Astrocyte (in vitro differentiated cells and primary cell): ENCODE data around the gene ZNF438. TPM values are rescaled to one million over a fixed set of nuclear protein-coding genes. Genes with fewer than 3 reads are reported as not detected.

ENCODE experiments used
- DNase-seq: peaks from one replicate; pipeline ENCODE4 v3.0.0-alpha.2; 2010; ENCODE audit warnings: low read depth
- FAIRE-seq: peaks from 2 replicates; lab custom pipeline; 2011; peaks lifted over from hg19 to GRCh38; lab: Jason Lieb, UNC
- H2AFZ ChIP-seq: 2 replicates; pipeline ENCODE4 v1.6.0; 2012; ENCODE audit warnings: low read depth, low read length, inconsistent platforms
- H3K27ac ChIP-seq: 2 replicates; pipeline ENCODE4 v1.5.1; 2011; ENCODE audit warnings: low read depth, low read length, inconsistent platforms
- H3K27me3 ChIP-seq: 2 replicates; pipeline ENCODE4 v1.6.0; 2011; ENCODE audit warnings: low read length, inconsistent platforms; ENCODE audit not compliant: insufficient read depth
- H3K36me3 ChIP-seq: 2 replicates; pipeline ENCODE4 v1.5.1; 2011; ENCODE audit warnings: low read length, inconsistent platforms; ENCODE audit not compliant: insufficient read depth
- H3K4me1 ChIP-seq: 2 replicates; pipeline ENCODE4 v1.5.1; 2011; ENCODE audit warnings: low read length, inconsistent platforms; ENCODE audit not compliant: insufficient read depth
- H3K4me2 ChIP-seq: 2 replicates; pipeline ENCODE4 v1.6.0; 2012; ENCODE audit warnings: low read length, inconsistent platforms
- H3K4me3 ChIP-seq: 2 replicates; pipeline ENCODE4 v1.5.1; 2011; ENCODE audit warnings: low read depth, mild to moderate bottlenecking, low read length, inconsistent platforms; ENCODE audit not compliant: insufficient read depth
- H3K79me2 ChIP-seq: 2 replicates; pipeline ENCODE4 v1.6.0; 2012; ENCODE audit warnings: mild to moderate bottlenecking, low read length, inconsistent platforms; ENCODE audit not compliant: insufficient read depth
- H3K9ac ChIP-seq: 2 replicates; pipeline ENCODE4 v1.6.0; 2012; ENCODE audit warnings: mild to moderate bottlenecking, low read length, inconsistent platforms
- H3K9me3 ChIP-seq: 2 replicates; pipeline ENCODE4 v1.5.1; 2012; ENCODE audit warnings: low read depth, mild to moderate bottlenecking, low read length, inconsistent platforms; ENCODE audit not compliant: insufficient read depth
- H4K20me1 ChIP-seq: 2 replicates; pipeline ENCODE4 v1.6.0; 2012; ENCODE audit warnings: low read length, inconsistent platforms; ENCODE audit not compliant: insufficient read depth
- H3K27ac Mint-ChIP-seq: one replicate; pipeline ENCODE4 v1.8.0; 2021; ENCODE audit warnings: mild to moderate bottlenecking, mixed read lengths; ENCODE audit not compliant: unreplicated experiment
- H3K27me3 Mint-ChIP-seq: one replicate; pipeline ENCODE4 v1.8.0; 2021; ENCODE audit warnings: low read depth, mixed read lengths; ENCODE audit not compliant: unreplicated experiment
- H3K36me3 Mint-ChIP-seq: one replicate; pipeline ENCODE4 v1.8.0; 2021; ENCODE audit warnings: low read depth, mixed read lengths; ENCODE audit not compliant: unreplicated experiment
- H3K4me1 Mint-ChIP-seq: one replicate; pipeline ENCODE4 v1.8.0; 2021; ENCODE audit warnings: low read depth, mixed read lengths; ENCODE audit not compliant: unreplicated experiment
- H3K4me3 Mint-ChIP-seq: one replicate; pipeline ENCODE4 v1.8.0; 2021; ENCODE audit warnings: mild to moderate bottlenecking, moderate library complexity, mixed read lengths; ENCODE audit not compliant: unreplicated experiment
- H3K9me3 Mint-ChIP-seq: one replicate; pipeline ENCODE4 v1.8.0; 2021; ENCODE audit warnings: mild to moderate bottlenecking, mixed read lengths; ENCODE audit not compliant: unreplicated experiment
- EZH2 ChIP-seq: IDR thresholded peaks from 2 replicates; pipeline ENCODE4 v1.6.1; 2012; ENCODE audit warnings: mild to moderate bottlenecking, low read length, inconsistent platforms; ENCODE audit not compliant: insufficient read depth
- total RNA-seq: library from RNA; stranded (reverse); gene quantifications from 2 replicates; pipeline ENCODE4 v1.2.1, GENCODE V29; 2021
- TF ChIP-seq, protein P1 (sequence below): IDR thresholded peaks from 2 replicates; pipeline ENCODE4 v1.5.1; 2011; ENCODE audit warnings: low read depth, mild to moderate bottlenecking, inconsistent platforms, low read length, moderate library complexity; ENCODE audit not compliant: insufficient read depth

Gene ZNF438
- total RNA-seq, 1 donor from 2014 or later: 2.2 TPM

DNA sequence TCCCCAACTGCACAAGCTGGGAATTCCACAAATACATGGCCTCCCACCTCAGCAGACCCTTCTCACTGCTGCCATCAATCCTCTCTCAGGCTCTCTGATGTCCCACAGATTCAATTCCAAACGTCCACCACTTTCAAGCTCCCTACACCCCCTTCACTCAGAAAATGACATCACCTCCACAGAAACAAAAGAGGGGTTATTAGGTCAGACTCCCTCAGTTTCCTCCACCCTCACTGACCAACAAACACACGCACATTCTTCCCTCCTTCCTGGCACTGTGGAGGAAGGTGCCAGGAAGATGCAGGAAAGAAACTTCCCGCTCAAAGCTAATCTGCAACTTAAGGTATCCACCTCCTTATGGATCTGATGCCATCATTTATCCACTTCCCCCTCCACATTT is 18.3 kb downstream of the ZNF438 start:
- no peak overlapping the region for H3K9ac ChIP-seq
- H3K27ac ChIP-seq: no peak overlapping the region
- H3K9me3 ChIP-seq: no peaks in the 10 kb centered on the region
- no peak overlapping the region for H3K4me3 ChIP-seq
- Mint-ChIP-seq H3K27ac (no peak overlapping the region), H3K4me1 (peaks cover 5% of the 10 kb centered on the region), H3K9me3 (peaks cover 2% of the 10 kb centered on the region), H3K27me3 (no peaks in the 10 kb centered on the region), H3K4me3 (no peak overlapping the region), H3K36me3 (peaks cover 2% of the 10 kb centered on the region)
- no peaks in the 10 kb centered on the region for H3K36me3 ChIP-seq
- TF ChIP-seq, protein P1, sequence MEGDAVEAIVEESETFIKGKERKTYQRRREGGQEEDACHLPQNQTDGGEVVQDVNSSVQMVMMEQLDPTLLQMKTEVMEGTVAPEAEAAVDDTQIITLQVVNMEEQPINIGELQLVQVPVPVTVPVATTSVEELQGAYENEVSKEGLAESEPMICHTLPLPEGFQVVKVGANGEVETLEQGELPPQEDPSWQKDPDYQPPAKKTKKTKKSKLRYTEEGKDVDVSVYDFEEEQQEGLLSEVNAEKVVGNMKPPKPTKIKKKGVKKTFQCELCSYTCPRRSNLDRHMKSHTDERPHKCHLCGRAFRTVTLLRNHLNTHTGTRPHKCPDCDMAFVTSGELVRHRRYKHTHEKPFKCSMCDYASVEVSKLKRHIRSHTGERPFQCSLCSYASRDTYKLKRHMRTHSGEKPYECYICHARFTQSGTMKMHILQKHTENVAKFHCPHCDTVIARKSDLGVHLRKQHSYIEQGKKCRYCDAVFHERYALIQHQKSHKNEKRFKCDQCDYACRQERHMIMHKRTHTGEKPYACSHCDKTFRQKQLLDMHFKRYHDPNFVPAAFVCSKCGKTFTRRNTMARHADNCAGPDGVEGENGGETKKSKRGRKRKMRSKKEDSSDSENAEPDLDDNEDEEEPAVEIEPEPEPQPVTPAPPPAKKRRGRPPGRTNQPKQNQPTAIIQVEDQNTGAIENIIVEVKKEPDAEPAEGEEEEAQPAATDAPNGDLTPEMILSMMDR: no peak
- no peak for TF ChIP-seq EZH2
- H3K27me3 ChIP-seq: no peaks in the 10 kb centered on the region
- FAIRE-seq (no peak), DNase-seq (no peak)
- H2AFZ ChIP-seq: no peak overlapping the region
- no peak overlapping the region for H3K4me2 ChIP-seq
- H3K4me1 ChIP-seq: peaks cover 8% of the 10 kb centered on the region
- H4K20me1 ChIP-seq: no peaks in the 10 kb centered on the region
- no peaks in the 10 kb centered on the region for H3K79me2 ChIP-seq

DNA sequence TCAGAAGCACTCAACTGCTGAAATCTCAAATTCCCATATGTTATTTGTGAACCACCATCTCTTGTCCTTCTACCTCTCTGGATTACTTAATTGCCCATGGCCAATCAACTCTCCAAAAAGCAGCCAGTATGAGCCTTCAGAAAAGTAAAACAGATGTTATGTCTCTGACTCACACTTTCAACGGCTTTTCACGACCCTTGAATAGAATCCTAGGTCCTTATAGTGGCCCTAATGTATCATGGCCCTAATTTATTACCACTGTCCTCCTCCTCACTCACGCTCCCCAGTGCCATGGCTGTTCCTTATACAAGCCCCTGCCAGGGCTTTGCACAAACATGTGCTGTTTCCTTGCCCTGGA is 20.0 kb downstream of the ZNF438 start:
- no peaks in the 10 kb centered on the region for H3K9me3 ChIP-seq
- H3K9me3 Mint-ChIP-seq: peaks cover 2% of the 10 kb centered on the region
- no peak overlapping the region for H3K9ac ChIP-seq
- H3K4me2 ChIP-seq: no peak overlapping the region
- FAIRE-seq: no peak
- H3K27me3 ChIP-seq: no peaks in the 10 kb centered on the region
- H3K27me3 Mint-ChIP-seq: no peaks in the 10 kb centered on the region
- H2AFZ ChIP-seq: no peak overlapping the region
- no peaks in the 10 kb centered on the region for H3K36me3 ChIP-seq
- no peak for TF ChIP-seq EZH2
- TF ChIP-seq, protein P1: no peak
- peaks cover 2% of the 10 kb centered on the region for H3K36me3 Mint-ChIP-seq
- peaks cover 16% of the 10 kb centered on the region for H3K4me1 ChIP-seq
- DNase-seq: peak; percentile 26
- peaks cover 16% of the 10 kb centered on the region for H3K4me1 Mint-ChIP-seq
- H3K4me3 ChIP-seq: no peak overlapping the region
- H3K79me2 ChIP-seq: no peaks in the 10 kb centered on the region
- no peak overlapping the region for H3K27ac Mint-ChIP-seq
- H4K20me1 ChIP-seq: no peaks in the 10 kb centered on the region
- H3K27ac ChIP-seq: no peak overlapping the region
- H3K4me3 Mint-ChIP-seq: no peak overlapping the region

DNA sequence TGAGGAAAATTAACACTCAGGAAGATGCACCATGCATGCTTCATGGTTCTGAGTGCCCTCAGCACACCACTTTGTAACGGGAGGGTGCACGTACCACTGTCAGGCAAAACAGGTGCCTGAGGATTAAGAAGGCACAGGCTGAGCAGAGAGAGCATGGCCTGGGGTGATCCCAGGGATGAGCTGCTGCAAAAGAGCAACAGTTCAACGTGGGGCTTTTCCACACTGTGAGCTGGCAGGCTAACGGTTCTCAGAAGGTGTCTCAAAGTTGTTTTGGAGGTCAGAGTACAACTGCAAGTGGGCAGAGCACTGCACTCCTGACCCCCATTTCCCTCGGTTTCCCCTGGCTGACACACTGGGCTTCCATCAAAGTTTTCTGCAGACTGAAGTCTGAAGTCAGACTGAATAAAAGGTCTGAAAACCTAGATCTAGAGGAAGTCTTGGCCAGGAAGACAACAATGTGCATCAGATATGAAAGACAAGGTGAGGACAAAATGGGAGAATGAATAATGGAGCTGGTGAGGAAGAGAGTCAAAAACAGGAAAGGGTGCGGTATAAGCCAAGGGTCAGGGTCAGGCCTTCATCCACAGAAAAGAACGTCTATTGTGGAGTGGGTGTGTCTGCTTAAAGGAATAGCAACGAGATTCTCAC is 20.5 kb downstream of the ZNF438 start:
- H3K4me3 ChIP-seq: no peak overlapping the region
- Mint-ChIP-seq H3K36me3 (peaks cover 2% of the 10 kb centered on the region), H3K27me3 (no peaks in the 10 kb centered on the region), H3K4me3 (no peak overlapping the region), H3K9me3 (peaks cover 2% of the 10 kb centered on the region), H3K4me1 (peaks cover 21% of the 10 kb centered on the region), H3K27ac (no peak overlapping the region)
- TF ChIP-seq, protein P1: no peak
- TF ChIP-seq EZH2: no peak
- peaks cover 18% of the 10 kb centered on the region for H3K4me1 ChIP-seq
- no peaks in the 10 kb centered on the region for H3K27me3 ChIP-seq
- DNase-seq (no peak), FAIRE-seq (no peak)
- H3K9me3 ChIP-seq: no peaks in the 10 kb centered on the region
- H3K27ac ChIP-seq: no peak overlapping the region
- H3K4me2 ChIP-seq: no peak overlapping the region
- H3K79me2 ChIP-seq: no peaks in the 10 kb centered on the region
- H3K36me3 ChIP-seq: no peaks in the 10 kb centered on the region
- H2AFZ ChIP-seq: no peak overlapping the region
- H3K9ac ChIP-seq: no peak overlapping the region
- no peaks in the 10 kb centered on the region for H4K20me1 ChIP-seq
